Uterus (tissue), 4 donors: Measurements from ENCODE around the gene MOB3B. TPM values are rescaled to one million over a fixed set of nuclear protein-coding genes. Genes with fewer than 3 reads are reported as not detected.

Source experiments
- DNase-seq, 2 donors: peaks; one replicate each; pipeline ENCODE4 v3.0.0-alpha.2; 2019 to 2020
- H3K27ac ChIP-seq, 2 donors: fragments of 200-600 bp; sonication (generic); 1 replicate in 1 of 2; 2 replicates in 1 of 2; pipeline ENCODE4 v1.5.1; 2016 to 2018
- H3K27me3 ChIP-seq, 2 donors: fragments of 200-600 bp; sonication (generic); one replicate each; pipeline ENCODE4 v1.5.1; 2018 to 2019; ENCODE audit warnings: control low read depth in 1 of 2
- H3K36me3 ChIP-seq, 2 donors: fragments of 200-600 bp; sonication (generic); one replicate each; pipeline ENCODE4 v1.5.1; 2019; ENCODE audit warnings: control low read depth in 1 of 2
- H3K4me1 ChIP-seq, 2 donors: fragments of 200-600 bp; sonication (generic); one replicate each; pipeline ENCODE4 v1.5.1; 2018 to 2019; ENCODE audit warnings: control low read depth in 1 of 2
- H3K4me3 ChIP-seq, 2 donors: fragments of 200-600 bp; sonication (generic); 1 replicate in 1 of 2; 2 replicates in 1 of 2; pipeline ENCODE4 v1.5.1; 2018 to 2019; ENCODE audit warnings: mild to moderate bottlenecking in 1 of 2
- H3K9me3 ChIP-seq, 2 donors: fragments of 200-600 bp; sonication (generic); one replicate each; pipeline ENCODE4 v1.5.1; 2019; ENCODE audit warnings: control low read depth in 1 of 2
- POLR2A ChIP-seq, 2 donors: fragments of 450-650 bp; IDR thresholded peaks; one replicate each; pipeline ENCODE4 v1.6.1; 2016; ENCODE audit warnings: antibody characterized with exemption in 2 of 2, mild to moderate bottlenecking in 1 of 2, moderate library complexity in 1 of 2
- intact Hi-C: fragments of 100-400 bp; cut with DNase I; formaldehyde crosslinking; loops from one replicate; pipeline ENCODE4 v1.15.1; 2023; ENCODE audit warnings: low total_unique reads
- total RNA-seq, 4 donors: library from RNA; depleted of rRNA in 3 of 4; stranded (reverse); fragments of >200 nt in 3 of 4; gene quantifications; one replicate each; pipeline versions ENCODE4 v1.1.0 to v1.2.4, GENCODE V29; 2014 to 2023
- TF ChIP-seq, protein P1 (sequence below), 4 experiments: fragments of 200-600 bp in 2 of 4; fragments of 450-650 bp in 2 of 4; sonication (generic) in 2 of 4; IDR thresholded peaks; one replicate each; pipeline ENCODE4 v1.5.1; 2016 to 2019; ENCODE audit warnings: antibody characterized with exemption in 4 of 4, mild to moderate bottlenecking in 2 of 4, moderate library complexity in 1 of 4
- donor health status: DM: yes; HTN: yes; CAD: no.

MOB3B gene
- total RNA-seq, 4 donors from 2014 or later, result 2.0 to 34.4 (median 12.6) TPM

DNA sequence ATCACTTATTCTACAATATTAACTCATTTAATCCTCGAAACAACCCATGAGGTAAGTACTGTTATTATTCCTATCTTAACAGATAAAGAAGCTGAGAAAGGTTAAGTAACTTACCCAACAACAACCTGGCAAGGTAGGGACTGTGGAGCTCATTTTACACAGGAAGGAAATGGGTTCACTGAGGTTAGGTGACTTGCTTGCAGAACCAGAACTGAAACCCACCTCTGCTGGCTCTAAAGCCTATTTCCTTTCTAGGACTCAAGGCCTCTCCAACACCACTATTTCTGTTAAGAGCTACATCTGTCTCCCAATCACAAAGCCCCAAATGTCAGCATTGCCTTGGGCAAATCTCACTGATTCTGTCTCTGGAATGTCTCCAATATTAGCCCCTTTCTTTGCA is 44.5 kb downstream of the MOB3B start:
- intact Hi-C loops, result no loop called here

DNA sequence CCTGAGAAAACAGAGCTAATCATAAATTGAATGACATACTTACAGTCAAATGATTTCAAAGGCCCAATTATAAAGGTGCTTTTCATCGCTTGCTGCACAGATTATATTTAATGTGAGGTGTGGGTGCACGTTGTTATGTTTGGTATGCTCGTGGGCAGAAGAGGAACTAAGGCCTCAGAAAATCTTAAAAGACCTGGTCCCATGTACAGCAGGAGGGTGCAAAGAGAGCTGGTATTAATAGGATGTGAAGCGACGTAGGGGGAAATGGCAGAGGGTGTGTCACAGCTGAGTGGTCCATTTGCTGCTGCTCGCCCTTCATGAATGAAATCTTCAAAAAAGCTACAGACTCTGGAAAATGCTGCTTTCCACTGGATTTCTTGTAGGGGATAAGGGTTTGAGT is 46.0 kb downstream of the MOB3B start:
- Histone ChIP-seq H3K36me3 (no peaks in the 10 kb centered on the region), H3K27me3 (no peaks in the 10 kb centered on the region), H3K27ac (no peak overlapping the region), H3K9me3 (peaks cover 0 to 4% of the 10 kb centered on the region in 2 donors), H3K4me3 (no peak overlapping the region), H3K4me1 (no peaks in the 10 kb centered on the region)
- intact Hi-C loops, result no loop called here
- DNase-seq, result no peak
- TF ChIP-seq POLR2A (IDR thresholded peaks at IDR 0.05), result no peak
- TF ChIP-seq, protein P1, sequence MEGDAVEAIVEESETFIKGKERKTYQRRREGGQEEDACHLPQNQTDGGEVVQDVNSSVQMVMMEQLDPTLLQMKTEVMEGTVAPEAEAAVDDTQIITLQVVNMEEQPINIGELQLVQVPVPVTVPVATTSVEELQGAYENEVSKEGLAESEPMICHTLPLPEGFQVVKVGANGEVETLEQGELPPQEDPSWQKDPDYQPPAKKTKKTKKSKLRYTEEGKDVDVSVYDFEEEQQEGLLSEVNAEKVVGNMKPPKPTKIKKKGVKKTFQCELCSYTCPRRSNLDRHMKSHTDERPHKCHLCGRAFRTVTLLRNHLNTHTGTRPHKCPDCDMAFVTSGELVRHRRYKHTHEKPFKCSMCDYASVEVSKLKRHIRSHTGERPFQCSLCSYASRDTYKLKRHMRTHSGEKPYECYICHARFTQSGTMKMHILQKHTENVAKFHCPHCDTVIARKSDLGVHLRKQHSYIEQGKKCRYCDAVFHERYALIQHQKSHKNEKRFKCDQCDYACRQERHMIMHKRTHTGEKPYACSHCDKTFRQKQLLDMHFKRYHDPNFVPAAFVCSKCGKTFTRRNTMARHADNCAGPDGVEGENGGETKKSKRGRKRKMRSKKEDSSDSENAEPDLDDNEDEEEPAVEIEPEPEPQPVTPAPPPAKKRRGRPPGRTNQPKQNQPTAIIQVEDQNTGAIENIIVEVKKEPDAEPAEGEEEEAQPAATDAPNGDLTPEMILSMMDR (IDR thresholded peaks at IDR 0.05), result no peak

More for the DNA sequence above, 44.5 kb downstream of the MOB3B start:
- no peaks in the 10 kb centered on the region for H3K9me3 ChIP-seq
- H3K4me3 ChIP-seq, result no peak overlapping the region
- no peak for DNase-seq
- H3K36me3 ChIP-seq, result no peaks in the 10 kb centered on the region
- no peak overlapping the region for H3K27ac ChIP-seq
- no peaks in the 10 kb centered on the region for H3K4me1 ChIP-seq
- no peaks in the 10 kb centered on the region for H3K27me3 ChIP-seq
- TF ChIP-seq POLR2A (IDR thresholded peaks at IDR 0.05), result no peak
- TF ChIP-seq, protein P1 (IDR thresholded peaks at IDR 0.05), result no peak

- H3K36me3 ChIP-seq, result no peaks in the 10 kb centered on the region
- no peaks in the 10 kb centered on the region for H3K4me1 ChIP-seq
- no peak for TF ChIP-seq POLR2A (IDR thresholded peaks at IDR 0.05)
- TF ChIP-seq, protein P1 (IDR thresholded peaks at IDR 0.05), result no peak
- peaks cover 0 to 4% of the 10 kb centered on the region in 2 donors for H3K9me3 ChIP-seq
- no peak overlapping the region for H3K27ac ChIP-seq
- no peak overlapping the region for H3K4me3 ChIP-seq
- no peaks in the 10 kb centered on the region for H3K27me3 ChIP-seq
- DNase-seq, result no peak
- intact Hi-C loops, result no loop called here
These were observed 46.9 kb downstream of the MOB3B start for GRCh38 chr9:27482709-27483108.

- H3K27me3 ChIP-seq, result no peaks in the 10 kb centered on the region
- DNase-seq, result no peak
- H3K9me3 ChIP-seq, result peaks cover 0 to 4% of the 10 kb centered on the region in 2 donors
- no peak overlapping the region for H3K27ac ChIP-seq
- H3K4me1 ChIP-seq, result no peaks in the 10 kb centered on the region
- no peaks in the 10 kb centered on the region for H3K36me3 ChIP-seq
- H3K4me3 ChIP-seq, result no peak overlapping the region
- no peak for TF ChIP-seq POLR2A (IDR thresholded peaks at IDR 0.05)
- TF ChIP-seq, protein P1 (IDR thresholded peaks at IDR 0.05), result no peak
- intact Hi-C loops, result no loop called here
These were observed 51.3 kb downstream of the MOB3B start for GRCh38 chr9:27478322-27478721.

DNA sequence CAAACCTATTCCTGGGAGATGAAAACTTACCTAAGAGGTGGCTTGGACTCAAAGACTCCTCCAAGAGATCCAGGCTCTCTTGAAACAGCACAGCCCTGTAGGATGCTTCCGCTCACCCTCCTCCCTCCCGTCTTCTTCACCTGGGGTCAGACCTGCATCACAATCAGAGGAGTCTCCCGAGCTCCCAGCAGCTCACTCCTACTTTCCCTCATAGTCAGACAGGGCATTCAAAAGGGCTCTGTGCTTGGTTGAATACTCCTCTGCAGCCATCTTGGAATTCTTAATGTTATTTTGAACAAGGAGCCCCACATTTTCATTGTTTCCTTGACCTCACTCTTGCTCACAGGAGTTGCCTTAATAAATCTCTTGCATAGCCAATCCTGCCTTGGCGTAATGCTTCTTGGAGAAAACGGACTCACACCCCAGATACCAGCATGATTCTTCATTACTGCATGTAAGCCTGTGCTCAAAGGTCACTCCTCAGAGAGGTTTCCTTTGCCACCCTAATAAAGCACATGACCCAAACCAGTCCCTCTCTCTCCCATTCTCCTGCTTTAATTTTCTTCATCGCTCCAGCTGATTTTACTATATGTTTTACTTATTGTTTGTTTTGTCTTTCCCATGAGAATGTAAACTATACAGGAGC is 52.6 kb downstream of the MOB3B start:
- H3K4me3 ChIP-seq, result no peak overlapping the region
- no peaks in the 10 kb centered on the region for H3K4me1 ChIP-seq
- H3K9me3 ChIP-seq, result peaks cover 0 to 4% of the 10 kb centered on the region in 2 donors
- H3K27ac ChIP-seq, result no peak overlapping the region
- intact Hi-C loops, result no loop called here
- no peaks in the 10 kb centered on the region for H3K27me3 ChIP-seq
- DNase-seq, result no peak
- TF ChIP-seq, protein P1 (IDR thresholded peaks at IDR 0.05), result no peak
- no peak for TF ChIP-seq POLR2A (IDR thresholded peaks at IDR 0.05)
- H3K36me3 ChIP-seq, result no peaks in the 10 kb centered on the region
